Ovary (tissue), 3 donors: Measurements from ENCODE around the gene SLC39A2.

ENCODE experiments used
- CTCF ChIP-seq, 3 donors: fragments of 450-650 bp in 2 of 3; fragments of 200-600 bp in 1 of 3; IDR thresholded peaks; one replicate each; pipeline versions ENCODE4 v1.5.1 to v1.8.0; 2016 to 2022; ENCODE audit warnings: antibody characterized with exemption in 3 of 3, mild to moderate bottlenecking in 1 of 3
- EP300 ChIP-seq: sonication (generic); formaldehyde crosslinking; IDR thresholded peaks from one replicate; pipeline ENCODE4 v1.6.1; 2017; ENCODE audit warnings: antibody characterized with exemption
- POLR2A ChIP-seq: fragments of 450-650 bp; IDR thresholded peaks from one replicate; pipeline ENCODE4 v1.6.1; 2017; ENCODE audit warnings: antibody characterized with exemption, mild to moderate bottlenecking, moderate library complexity
- donor health status: DM: no; HTN: no; CAD: no.

DNA sequence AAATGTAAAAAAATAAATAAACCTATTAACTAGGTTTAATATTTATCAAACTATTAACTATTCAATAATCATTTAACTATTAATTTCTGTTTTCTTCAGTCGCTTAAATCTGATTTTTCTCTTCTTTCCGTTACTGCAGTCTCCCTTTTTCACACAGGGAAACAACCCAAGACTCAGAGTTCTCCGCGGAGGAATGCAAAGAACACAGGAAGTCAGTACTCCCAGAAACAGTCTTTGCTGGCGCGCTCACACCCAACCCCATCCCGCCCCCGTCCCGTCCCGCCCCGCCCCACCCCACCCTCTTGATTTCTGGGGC lies 9.7 kb upstream of the SLC39A2 start:
- TF ChIP-seq POLR2A (no peak), CTCF (IDR thresholded peaks at IDR 0.05) (no peak), EP300 (no peak)
